ENCODE results near the gene KAZN.
"Not testable (repeated sequence)": the region's sequence is repeated elsewhere in the genome, so short reads cannot be mapped to it uniquely, and the experiment has no call there.

Gene KAZN

GRCh38 chr1:15038232-15039016 lies 439.9 kb downstream of the KAZN start:
- no peaks in the 10 kb centered on the region for H3K9me3 Mint-ChIP-seq
- H3K4me3 Mint-ChIP-seq, result no peak overlapping the region
- peaks cover 9% of the 10 kb centered on the region for H3K4me1 Mint-ChIP-seq
- no peak for ATAC-seq
- no peaks in the 10 kb centered on the region for H3K36me3 Mint-ChIP-seq
- H3K27me3 Mint-ChIP-seq, result no peaks in the 10 kb centered on the region
- H3K27ac Mint-ChIP-seq, result no peak overlapping the region

DNA sequence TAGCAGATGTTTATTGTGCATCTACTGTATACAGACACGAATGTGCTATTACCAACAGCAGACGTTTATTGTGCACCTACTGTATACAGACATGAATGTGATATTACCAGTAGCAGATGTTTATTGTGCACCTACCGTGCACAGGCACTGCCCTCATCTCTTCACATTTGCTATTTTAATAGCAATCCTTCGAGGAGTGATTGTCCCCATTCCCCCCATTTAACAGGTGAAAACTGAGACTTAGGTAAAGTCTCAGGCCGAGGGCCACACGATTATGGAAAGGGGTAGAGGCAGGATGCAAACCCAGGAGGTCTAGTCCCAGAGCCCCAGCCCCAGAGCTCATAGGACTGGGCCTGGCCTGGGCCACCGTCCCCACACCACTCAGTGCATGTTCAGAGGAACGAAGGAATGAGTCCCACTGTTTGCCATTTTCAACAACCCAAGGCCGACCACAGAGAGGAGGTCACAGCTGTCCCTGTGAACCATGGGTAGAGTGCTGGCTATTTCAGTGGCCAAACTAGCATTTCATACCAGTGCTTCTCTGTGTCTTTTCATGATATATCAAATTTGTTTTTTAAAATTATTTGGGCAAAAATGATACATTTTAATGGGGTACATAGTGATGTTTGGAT lies 440.6 kb downstream of the KAZN start:
- no peaks in the 10 kb centered on the region for H3K27me3 Mint-ChIP-seq
- H3K27ac Mint-ChIP-seq, result no peak overlapping the region
- H3K36me3 Mint-ChIP-seq, result no peaks in the 10 kb centered on the region
- no peak for ATAC-seq
- no peaks in the 10 kb centered on the region for H3K9me3 Mint-ChIP-seq
- H3K4me1 Mint-ChIP-seq, result peaks cover 2% of the 10 kb centered on the region
- no peak overlapping the region for H3K4me3 Mint-ChIP-seq

- Mint-ChIP-seq H3K4me1 (no peaks in the 10 kb centered on the region), H3K27ac (no peak overlapping the region), H3K27me3 (no peaks in the 10 kb centered on the region), H3K4me3 (no peak overlapping the region), H3K36me3 (no peaks in the 10 kb centered on the region), H3K9me3 (no peaks in the 10 kb centered on the region)
- no peak for ATAC-seq
Observed at GRCh38 chr1:15039901-15040300, 441.4 kb downstream of the KAZN start.

- H3K4me1 Mint-ChIP-seq, H3K36me3 Mint-ChIP-seq, H3K9me3 Mint-ChIP-seq, H3K27ac Mint-ChIP-seq, H3K4me3 Mint-ChIP-seq, ATAC-seq, H3K27me3 Mint-ChIP-seq: not testable (repeated sequence)
Observed at GRCh38 chr1:15040685-15041084, 442.2 kb downstream of the KAZN start.

GRCh38 chr1:15042866-15043265 lies 444.4 kb downstream of the KAZN start:
- peaks cover 7% of the 10 kb centered on the region for H3K4me1 Mint-ChIP-seq
- H3K9me3 Mint-ChIP-seq, result no peaks in the 10 kb centered on the region
- ATAC-seq, result no peak
- no peaks in the 10 kb centered on the region for H3K36me3 Mint-ChIP-seq
- H3K27me3 Mint-ChIP-seq, result no peaks in the 10 kb centered on the region
- H3K27ac Mint-ChIP-seq, result no peak overlapping the region
- no peak overlapping the region for H3K4me3 Mint-ChIP-seq

DNA sequence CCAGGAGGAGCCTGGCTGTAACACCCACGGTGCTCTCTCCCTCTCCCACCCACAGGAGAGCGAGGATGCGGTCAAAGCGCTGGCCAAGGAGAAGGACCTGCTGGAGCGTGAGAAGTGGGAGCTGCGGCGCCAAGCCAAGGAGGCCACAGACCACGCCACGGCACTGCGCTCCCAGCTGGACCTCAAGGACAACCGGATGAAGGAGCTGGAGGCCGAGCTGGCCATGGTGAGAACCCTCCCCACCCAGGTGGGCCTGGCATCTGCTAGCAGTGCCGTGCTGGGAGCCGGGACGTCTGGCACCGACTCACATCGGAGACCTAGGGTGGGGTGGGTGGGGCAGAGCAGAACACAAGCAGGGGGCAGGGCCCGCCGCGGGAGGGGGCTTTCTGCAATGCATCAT lies 445.4 kb downstream of the KAZN start:
- Mint-ChIP-seq H3K27ac (no peak overlapping the region), H3K4me3 (no peak overlapping the region), H3K9me3 (no peaks in the 10 kb centered on the region), H3K27me3 (no peaks in the 10 kb centered on the region), H3K36me3 (no peaks in the 10 kb centered on the region), H3K4me1 (peaks cover 7% of the 10 kb centered on the region)
- no peak for ATAC-seq

- no peaks in the 10 kb centered on the region for H3K36me3 Mint-ChIP-seq
- peaks cover 7% of the 10 kb centered on the region for H3K4me1 Mint-ChIP-seq
- H3K4me3 Mint-ChIP-seq, result no peak overlapping the region
- H3K27me3 Mint-ChIP-seq, result no peaks in the 10 kb centered on the region
- H3K27ac Mint-ChIP-seq, result no peak overlapping the region
- H3K9me3 Mint-ChIP-seq, result no peaks in the 10 kb centered on the region
- no peak for ATAC-seq
Observed at GRCh38 chr1:15045123-15045522, 446.6 kb downstream of the KAZN start.

GRCh38 chr1:15046487-15047165 lies 448.1 kb downstream of the KAZN start:
- Mint-ChIP-seq H3K9me3 (peaks cover 2% of the 10 kb centered on the region), H3K27ac (no peak overlapping the region), H3K4me3 (no peak overlapping the region), H3K36me3 (no peaks in the 10 kb centered on the region), H3K27me3 (no peaks in the 10 kb centered on the region), H3K4me1 (peaks cover 7% of the 10 kb centered on the region)
- peak; percentile 49 for ATAC-seq

GRCh38 chr1:15047237-15047636 lies 448.8 kb downstream of the KAZN start:
- no peaks in the 10 kb centered on the region for H3K36me3 Mint-ChIP-seq
- peaks cover 8% of the 10 kb centered on the region for H3K9me3 Mint-ChIP-seq
- H3K27ac Mint-ChIP-seq, result no peak overlapping the region
- no peak overlapping the region for H3K4me3 Mint-ChIP-seq
- no peak for ATAC-seq
- H3K4me1 Mint-ChIP-seq, result peaks cover 7% of the 10 kb centered on the region
- H3K27me3 Mint-ChIP-seq, result no peaks in the 10 kb centered on the region

DNA sequence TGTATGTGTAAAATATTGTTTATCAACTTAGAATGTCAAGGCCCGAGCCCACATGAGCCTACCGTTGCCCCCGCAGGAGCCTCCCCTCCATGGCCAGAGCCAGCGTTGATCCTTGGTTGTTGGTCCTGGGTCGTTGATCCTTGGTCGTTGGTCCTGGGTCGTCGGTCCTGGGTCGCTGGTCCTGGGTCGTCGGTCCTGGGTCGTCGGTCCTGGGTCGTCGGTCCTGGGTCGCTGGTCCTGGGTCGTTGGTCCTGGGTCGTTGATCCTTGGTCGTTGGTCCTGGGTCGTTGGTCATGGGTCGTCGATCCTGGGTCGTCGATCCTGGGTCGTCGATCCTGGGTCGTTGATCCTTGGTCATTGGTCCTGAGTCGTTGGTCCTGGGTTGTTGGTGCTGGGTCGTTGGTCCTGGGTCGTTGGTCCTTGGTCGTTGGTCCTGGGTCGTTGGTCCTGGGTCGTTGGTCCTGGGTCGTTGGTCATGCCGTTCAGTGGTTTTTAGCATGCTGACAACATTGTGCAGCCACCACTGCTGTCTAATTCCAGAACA lies 450.0 kb downstream of the KAZN start:
- Mint-ChIP-seq H3K4me1 (peaks cover 7% of the 10 kb centered on the region), H3K27ac (no peak overlapping the region), H3K36me3 (no peaks in the 10 kb centered on the region), H3K27me3 (no peaks in the 10 kb centered on the region), H3K9me3 (peaks cover 12% of the 10 kb centered on the region), H3K4me3 (no peak overlapping the region)
- no peak for ATAC-seq

DNA sequence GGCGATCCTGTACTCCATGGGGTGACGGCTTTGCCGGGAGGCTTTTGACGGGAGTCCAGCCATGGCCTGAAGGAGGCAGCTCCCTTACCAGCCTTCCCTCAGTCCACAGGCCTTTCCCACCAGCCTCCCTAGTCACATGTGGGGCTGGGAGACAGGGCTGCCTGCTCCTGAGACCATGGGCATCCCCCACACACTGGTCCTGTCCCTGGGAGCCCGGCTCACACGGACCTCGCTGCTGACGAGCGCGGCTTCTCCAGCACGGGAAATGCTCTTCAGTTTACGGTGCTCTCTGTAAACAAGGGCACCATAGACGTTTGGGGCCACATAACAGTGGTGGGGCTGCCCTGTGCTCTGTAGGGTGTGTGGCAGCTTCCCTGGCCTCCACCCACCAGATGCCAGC lies 450.6 kb downstream of the KAZN start:
- no peaks in the 10 kb centered on the region for H3K36me3 Mint-ChIP-seq
- peaks cover 12% of the 10 kb centered on the region for H3K9me3 Mint-ChIP-seq
- H3K27ac Mint-ChIP-seq, result no peak overlapping the region
- ATAC-seq, result no peak
- H3K27me3 Mint-ChIP-seq, result no peaks in the 10 kb centered on the region
- no peak overlapping the region for H3K4me3 Mint-ChIP-seq
- H3K4me1 Mint-ChIP-seq, result peaks cover 7% of the 10 kb centered on the region

- no peaks in the 10 kb centered on the region for H3K27me3 Mint-ChIP-seq
- H3K9me3 Mint-ChIP-seq, result peaks cover 12% of the 10 kb centered on the region
- no peak overlapping the region for H3K4me3 Mint-ChIP-seq
- H3K36me3 Mint-ChIP-seq, result no peaks in the 10 kb centered on the region
- ATAC-seq, result no peak
- no peak overlapping the region for H3K27ac Mint-ChIP-seq
- H3K4me1 Mint-ChIP-seq, result no peaks in the 10 kb centered on the region
Observed at GRCh38 chr1:15051882-15052528, 453.5 kb downstream of the KAZN start.

- no peaks in the 10 kb centered on the region for H3K4me1 Mint-ChIP-seq
- H3K27ac Mint-ChIP-seq, result no peak overlapping the region
- no peak overlapping the region for H3K4me3 Mint-ChIP-seq
- no peak for ATAC-seq
- H3K27me3 Mint-ChIP-seq, result peaks cover 5% of the 10 kb centered on the region
- peaks cover 12% of the 10 kb centered on the region for H3K9me3 Mint-ChIP-seq
- H3K36me3 Mint-ChIP-seq, result no peaks in the 10 kb centered on the region
Observed at GRCh38 chr1:15053153-15053552, 454.7 kb downstream of the KAZN start.

DNA sequence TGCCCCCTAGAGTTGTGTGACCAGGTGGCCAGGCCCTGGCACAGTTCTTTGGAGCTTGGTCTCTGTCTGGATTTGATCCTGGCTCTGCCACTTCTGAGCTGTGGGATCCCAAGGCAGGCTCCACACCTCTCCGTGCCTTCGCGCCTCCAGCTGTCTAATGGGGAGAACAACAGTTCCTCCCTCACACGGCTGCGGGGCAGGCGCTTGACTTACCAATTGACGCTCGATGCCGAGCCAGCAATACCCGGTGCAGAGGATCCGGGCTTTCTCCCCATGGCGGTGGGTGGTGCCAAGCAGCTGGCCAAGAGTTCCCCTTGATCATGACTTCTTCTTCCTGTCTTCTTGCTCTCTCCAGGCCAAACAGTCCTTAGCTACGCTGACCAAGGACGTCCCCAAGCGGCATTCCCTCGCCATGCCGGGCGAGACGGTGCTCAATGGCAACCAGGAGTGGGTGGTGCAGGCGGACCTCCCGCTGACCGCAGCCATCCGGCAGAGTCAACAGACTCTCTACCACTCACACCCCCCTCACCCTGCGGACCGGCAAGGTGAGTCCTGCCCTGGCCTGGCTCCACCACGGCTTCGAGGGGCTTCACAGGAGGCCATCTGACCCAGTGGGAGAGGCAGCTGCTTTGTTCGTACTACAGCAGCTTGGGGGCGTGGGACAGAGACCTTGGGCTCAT lies 457.4 kb downstream of the KAZN start:
- ATAC-seq, result no peak
- H3K36me3 Mint-ChIP-seq, result no peaks in the 10 kb centered on the region
- H3K9me3 Mint-ChIP-seq, result peaks cover 12% of the 10 kb centered on the region
- H3K4me3 Mint-ChIP-seq, result no peak overlapping the region
- H3K27me3 Mint-ChIP-seq, result peaks cover 7% of the 10 kb centered on the region
- no peaks in the 10 kb centered on the region for H3K4me1 Mint-ChIP-seq
- no peak overlapping the region for H3K27ac Mint-ChIP-seq

Data from stimulated activated memory B cell treated with anti-CD40 and anti-IgM and Interleukin-4, amounts not matched to agents 10 μg/mL and 1 μg/mL and 100 μg/mL, for 72 hours (primary cell).